ENCODE results near the gene C19orf47. TPM values are rescaled to one million over a fixed set of nuclear protein-coding genes. Genes with fewer than 3 reads are reported as not detected.

Gene C19orf47
- total RNA-seq, 1 donor = 11.2 TPM

DNA sequence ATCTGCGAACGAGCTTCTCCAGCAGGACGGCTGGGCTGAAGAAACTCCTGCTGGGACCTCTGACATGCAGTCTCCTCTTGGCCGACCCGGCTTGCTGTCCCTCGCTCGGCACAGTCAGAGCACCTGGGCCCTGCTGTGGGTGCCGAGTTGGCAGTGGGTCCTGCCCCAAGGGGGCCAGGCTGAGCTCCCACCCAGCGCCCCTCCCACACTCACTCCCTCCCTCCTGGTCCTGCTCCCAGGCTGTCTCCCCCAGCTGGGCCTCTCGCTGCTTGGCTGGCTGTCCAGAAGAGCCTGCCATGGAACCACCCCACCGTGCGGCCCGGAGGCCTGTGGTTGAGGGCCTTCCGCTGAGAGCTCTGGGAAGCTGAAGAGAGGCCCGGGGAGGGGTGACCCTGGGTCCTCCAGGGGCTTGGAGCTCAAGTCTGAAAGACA lies 69.1 kb downstream of the C19orf47 start:
- peak overlapping the region; percentile 37 for H3K4me3 ChIP-seq (ENCODE audit: low read depth, low read length)
- DNase-seq (ENCODE audit: low read depth) = peak; percentile 78
- TF ChIP-seq, protein P1, sequence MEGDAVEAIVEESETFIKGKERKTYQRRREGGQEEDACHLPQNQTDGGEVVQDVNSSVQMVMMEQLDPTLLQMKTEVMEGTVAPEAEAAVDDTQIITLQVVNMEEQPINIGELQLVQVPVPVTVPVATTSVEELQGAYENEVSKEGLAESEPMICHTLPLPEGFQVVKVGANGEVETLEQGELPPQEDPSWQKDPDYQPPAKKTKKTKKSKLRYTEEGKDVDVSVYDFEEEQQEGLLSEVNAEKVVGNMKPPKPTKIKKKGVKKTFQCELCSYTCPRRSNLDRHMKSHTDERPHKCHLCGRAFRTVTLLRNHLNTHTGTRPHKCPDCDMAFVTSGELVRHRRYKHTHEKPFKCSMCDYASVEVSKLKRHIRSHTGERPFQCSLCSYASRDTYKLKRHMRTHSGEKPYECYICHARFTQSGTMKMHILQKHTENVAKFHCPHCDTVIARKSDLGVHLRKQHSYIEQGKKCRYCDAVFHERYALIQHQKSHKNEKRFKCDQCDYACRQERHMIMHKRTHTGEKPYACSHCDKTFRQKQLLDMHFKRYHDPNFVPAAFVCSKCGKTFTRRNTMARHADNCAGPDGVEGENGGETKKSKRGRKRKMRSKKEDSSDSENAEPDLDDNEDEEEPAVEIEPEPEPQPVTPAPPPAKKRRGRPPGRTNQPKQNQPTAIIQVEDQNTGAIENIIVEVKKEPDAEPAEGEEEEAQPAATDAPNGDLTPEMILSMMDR (IDR thresholded peaks at IDR 0.05; ENCODE audit: insufficient read depth, low read depth, low read length) = no peak

DNA sequence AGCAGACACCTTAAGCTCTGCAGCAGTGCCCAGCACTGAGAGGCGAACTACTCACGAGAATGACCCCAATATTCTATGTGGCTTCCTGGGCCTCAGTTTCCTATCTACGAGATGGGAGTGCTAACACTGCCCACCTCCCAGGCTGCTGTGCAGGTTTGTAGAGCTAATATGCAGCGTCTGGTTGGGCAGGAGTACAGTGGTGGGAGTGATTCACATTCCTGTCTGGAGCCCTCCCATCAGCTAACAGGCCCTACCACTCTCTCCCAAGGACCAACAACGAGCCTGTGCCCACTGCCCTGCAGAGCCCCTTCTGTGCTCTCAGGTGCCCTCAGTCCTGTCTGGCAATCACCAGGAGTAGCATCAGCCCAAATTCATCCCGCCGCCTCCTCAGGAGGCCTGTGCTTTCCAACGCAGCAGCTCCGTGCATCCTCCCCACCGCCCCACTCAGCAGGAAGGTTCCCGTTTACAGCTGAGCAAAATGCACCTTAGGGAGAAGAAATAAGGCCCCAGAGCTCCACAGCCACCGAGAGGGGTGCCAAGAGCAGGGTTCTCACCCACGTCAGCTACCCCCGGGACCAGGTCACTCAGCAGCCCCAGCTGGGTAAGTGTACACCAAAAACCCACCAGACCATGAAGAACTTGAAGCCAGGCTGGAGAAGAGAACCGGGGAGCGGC lies 69.7 kb downstream of the C19orf47 start:
- TF ChIP-seq, protein P1 (IDR thresholded peaks at IDR 0.05; ENCODE audit: insufficient read depth, low read depth, low read length) = no peak
- H3K4me3 ChIP-seq (ENCODE audit: low read depth, low read length) = peak overlapping the region; percentile 37
- no peak for DNase-seq (ENCODE audit: low read depth)

DNA sequence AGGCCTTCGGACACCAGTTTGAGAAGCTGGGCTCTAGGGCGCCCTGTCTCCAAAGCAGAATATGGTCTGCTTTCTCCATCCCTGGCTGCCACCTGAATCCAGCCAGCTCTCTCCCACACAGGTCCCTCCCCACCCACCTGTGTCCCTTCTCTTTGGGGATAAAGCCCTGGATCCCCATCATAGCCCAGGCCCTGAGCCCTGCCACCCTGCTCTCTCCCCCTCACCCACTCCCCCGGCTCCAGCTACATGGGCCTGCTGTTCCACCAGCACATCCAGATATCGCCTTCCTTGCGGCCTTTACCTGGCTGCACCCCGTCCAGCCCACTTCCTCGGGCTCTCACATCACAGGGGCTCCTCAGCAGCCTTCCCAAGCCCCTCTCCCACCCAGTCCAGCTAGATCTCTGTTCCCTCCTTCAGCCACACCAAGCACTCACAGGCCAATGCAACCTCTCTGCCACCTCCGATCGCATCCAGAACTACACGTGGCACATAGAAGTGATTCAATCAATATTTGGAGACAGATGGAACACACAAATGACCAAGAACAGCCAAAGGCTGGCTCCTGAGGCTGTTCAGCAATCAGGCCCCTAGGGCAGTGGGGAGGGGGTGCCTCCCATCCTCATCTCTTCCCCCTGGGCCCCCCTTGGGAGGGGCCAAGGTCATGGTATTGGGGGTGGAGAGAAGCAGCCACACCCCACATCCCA lies 70.7 kb downstream of the C19orf47 start:
- TF ChIP-seq, protein P1 (IDR thresholded peaks at IDR 0.05; ENCODE audit: insufficient read depth, low read depth, low read length) = no peak
- no peak overlapping the region for H3K4me3 ChIP-seq (ENCODE audit: low read depth, low read length)
- DNase-seq (ENCODE audit: low read depth) = no peak

DNA sequence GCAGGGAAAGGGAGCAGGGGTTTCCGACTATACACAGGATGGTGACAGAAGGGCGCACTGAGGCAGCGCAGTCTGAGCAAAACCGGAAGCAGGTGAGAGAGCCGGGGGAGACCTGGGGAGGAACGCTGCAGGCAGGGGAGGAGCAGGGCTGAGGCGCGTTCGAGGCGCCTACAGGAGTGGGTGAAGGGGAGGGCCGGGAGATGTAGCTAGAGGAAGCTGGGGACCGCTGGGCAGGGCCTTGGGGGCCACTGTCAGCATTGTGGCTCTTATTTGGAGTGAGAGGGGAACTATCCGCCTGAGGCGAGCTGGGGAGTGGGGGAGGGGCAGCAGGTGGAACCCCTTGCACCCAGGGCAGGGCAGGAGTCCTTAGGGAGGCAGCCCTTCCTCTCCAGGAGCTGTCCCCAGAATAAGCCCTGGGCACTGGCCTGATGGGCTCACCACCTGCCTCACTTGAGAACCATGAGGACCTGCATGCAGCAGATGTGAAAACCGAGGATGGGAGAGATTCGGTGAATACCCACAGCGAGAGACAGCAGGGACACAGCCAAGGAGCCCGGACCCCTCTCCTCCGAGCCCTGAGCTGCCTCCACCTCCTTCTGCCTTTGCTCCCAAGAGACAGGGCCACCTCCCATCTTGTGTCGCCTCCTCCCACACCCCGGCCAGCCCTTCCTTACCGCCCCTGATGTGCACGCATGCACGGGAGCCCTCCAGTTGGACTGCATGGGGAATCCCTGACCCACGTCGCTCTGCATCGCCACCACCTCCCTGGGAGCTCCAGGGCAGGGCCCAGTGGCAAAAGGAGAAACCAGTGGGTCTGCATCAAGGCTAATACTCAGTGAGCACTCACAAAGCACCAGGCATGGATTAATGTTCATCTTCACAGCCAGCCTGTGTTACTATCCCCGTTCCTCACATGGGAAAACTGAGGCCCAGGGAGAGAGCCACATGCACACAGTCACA lies 73.3 kb downstream of the C19orf47 start:
- no peak overlapping the region for H3K4me3 ChIP-seq (ENCODE audit: low read depth, low read length)
- DNase-seq (ENCODE audit: low read depth) = no peak
- TF ChIP-seq, protein P1 (IDR thresholded peaks at IDR 0.05; ENCODE audit: insufficient read depth, low read depth, low read length) = no peak

DNA sequence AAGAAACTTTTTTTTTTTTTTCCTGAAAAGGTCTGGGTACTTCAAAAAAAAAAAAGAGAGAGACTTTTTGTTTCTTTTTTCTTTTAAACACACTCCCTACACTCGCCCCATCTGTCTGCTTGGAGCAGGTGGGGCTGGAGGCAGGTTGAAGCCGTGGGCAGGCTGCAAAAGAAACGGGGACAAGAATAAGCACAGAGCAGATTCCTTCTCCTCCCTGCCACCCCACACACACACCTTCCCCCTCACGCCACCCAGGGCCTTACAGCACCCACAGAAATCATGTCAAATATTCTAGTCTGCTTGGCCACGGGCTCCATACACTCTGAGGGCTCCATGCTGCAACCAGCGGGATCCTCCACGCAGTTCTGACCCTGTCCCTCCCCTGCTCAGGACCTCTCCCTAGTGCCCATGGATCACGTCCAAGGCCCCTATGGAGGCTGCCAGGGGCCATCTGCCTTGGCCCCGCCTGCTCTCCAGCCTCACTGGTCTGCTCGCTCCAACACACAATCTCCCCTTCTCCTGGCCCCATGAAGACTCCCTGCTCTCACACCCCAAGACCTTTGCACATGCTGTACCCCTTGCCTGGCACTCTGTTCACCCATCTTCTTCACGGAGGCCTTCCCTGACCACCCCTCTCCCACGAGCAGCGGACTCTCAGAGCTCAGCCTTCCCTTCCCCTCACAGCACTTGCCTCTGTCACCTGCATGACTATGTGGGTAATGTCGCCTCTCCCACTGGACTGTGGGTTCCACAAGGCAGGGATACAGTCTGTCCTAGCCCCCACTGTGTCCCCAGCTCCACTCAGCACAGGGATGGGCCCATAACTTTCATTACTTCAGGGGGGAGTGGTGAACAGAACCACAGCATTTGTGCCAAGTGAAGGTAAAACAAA lies 74.5 kb downstream of the C19orf47 start:
- no peak overlapping the region for H3K4me3 ChIP-seq (ENCODE audit: low read depth, low read length)
- no peak for DNase-seq (ENCODE audit: low read depth)
- TF ChIP-seq, protein P1 (IDR thresholded peaks at IDR 0.05; ENCODE audit: insufficient read depth, low read depth, low read length) = no peak

DNA sequence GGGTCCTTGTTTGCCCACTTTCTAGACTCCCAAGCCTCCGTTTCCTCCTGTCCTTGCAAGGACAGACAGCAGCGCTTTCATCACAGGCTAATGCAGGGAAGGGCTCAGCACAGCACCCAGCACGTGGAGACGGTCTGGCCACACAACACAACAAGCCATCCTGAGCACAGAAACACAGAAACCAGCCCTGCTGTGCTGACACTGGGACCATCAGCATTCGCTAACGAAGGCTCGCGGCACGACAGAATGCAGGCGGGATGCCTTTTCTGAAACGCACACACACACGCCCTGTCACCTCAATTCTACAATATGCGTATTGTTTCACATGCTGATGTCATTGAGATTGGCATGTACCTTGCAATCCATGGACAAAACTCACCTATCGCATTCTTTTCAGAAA lies 75.9 kb downstream of the C19orf47 start:
- no peak for DNase-seq (ENCODE audit: low read depth)
- no peak overlapping the region for H3K4me3 ChIP-seq (ENCODE audit: low read depth, low read length)
- TF ChIP-seq, protein P1 (IDR thresholded peaks at IDR 0.05; ENCODE audit: insufficient read depth, low read depth, low read length) = no peak
